Large intestine (tissue), 3 donors: ENCODE results near the gene PARM1. TPM values are rescaled to one million over a fixed set of nuclear protein-coding genes. Genes with fewer than 3 reads are reported as not detected.

Experiments used
- DNase-seq, 2 donors: peaks; one replicate each; pipeline versions ENCODE4 v3.0.0 to v3.0.0-alpha.2; 2013
- H3K27ac ChIP-seq: one replicate; pipeline ENCODE4 v1.5.1; 2013; ENCODE audit warnings: low read length
- H3K27me3 ChIP-seq: 2 replicates; pipeline ENCODE4 v1.6.1; 2013; ENCODE audit warnings: low read length; ENCODE audit not compliant: control insufficient read depth, insufficient read depth
- H3K36me3 ChIP-seq: 2 replicates; pipeline ENCODE4 v1.6.1; 2013; ENCODE audit warnings: low read length; ENCODE audit not compliant: control insufficient read depth, insufficient read depth
- H3K4me1 ChIP-seq: one replicate; pipeline ENCODE4 v1.6.1; 2013; ENCODE audit warnings: low read length; ENCODE audit not compliant: control insufficient read depth, insufficient read depth
- H3K4me3 ChIP-seq: one replicate; pipeline ENCODE4 v1.5.1; 2013; ENCODE audit warnings: low read length
- H3K9me3 ChIP-seq: one replicate; pipeline ENCODE4 v1.6.1; 2013; ENCODE audit warnings: mild to moderate bottlenecking, low read depth, low read length, moderate library complexity; ENCODE audit not compliant: control insufficient read depth
- WGBS: methylation state at CpG from one replicate; pipeline ENCODE4 v1.1.5; 2013; ENCODE audit warnings: low lambda C conversion rate; ENCODE audit not compliant: insufficient coverage; 5-methylcytosine and 5-hydroxymethylcytosine counted together
- polyA plus RNA-seq: library from polyadenylated mRNA; unstranded; fragments of 120-200 nt; gene quantifications from one replicate; pipeline ENCODE4 v1.2.1, GENCODE V29; 2013

The PARM1 gene
- polyA plus RNA-seq, 1 donor, result 38.2 TPM

DNA sequence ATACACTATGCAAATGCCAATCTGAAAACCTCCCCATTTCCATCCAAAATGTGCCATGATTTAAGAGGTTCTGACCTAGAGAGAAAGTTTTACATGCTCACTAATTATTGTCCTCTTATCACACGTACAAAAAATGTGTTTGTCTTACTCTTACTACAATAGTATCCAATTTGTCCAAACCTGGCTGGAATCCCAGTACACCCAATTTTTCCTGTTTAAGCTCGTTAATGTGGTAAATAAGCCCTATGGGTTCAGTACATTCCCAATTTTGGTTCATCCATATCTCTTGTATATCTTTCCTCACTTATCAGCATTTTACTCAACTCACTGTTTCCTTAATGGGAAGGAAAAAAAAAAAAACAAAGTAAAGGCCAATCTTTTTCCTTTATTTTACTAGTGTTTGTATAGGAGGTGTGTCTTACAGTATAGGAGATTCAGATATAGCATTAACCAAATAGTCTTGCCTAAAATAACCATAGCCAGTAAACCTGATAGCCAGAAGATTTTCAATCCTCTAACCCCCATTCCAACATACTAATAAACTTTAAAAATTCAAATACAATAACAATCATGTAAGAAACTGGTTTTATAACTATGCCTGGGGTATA lies 109.8 kb downstream of the PARM1 start:
- WGBS, result 83% methylated on average over 1 of the region's 2 CpGs
- Histone ChIP-seq H3K4me1 (no peaks in the 10 kb centered on the region), H3K27ac (no peak overlapping the region), H3K27me3 (no peaks in the 10 kb centered on the region), H3K4me3 (no peak overlapping the region), H3K9me3 (no peaks in the 10 kb centered on the region), H3K36me3 (peaks cover 5% of the 10 kb centered on the region)
- DNase-seq, result no peak

DNA sequence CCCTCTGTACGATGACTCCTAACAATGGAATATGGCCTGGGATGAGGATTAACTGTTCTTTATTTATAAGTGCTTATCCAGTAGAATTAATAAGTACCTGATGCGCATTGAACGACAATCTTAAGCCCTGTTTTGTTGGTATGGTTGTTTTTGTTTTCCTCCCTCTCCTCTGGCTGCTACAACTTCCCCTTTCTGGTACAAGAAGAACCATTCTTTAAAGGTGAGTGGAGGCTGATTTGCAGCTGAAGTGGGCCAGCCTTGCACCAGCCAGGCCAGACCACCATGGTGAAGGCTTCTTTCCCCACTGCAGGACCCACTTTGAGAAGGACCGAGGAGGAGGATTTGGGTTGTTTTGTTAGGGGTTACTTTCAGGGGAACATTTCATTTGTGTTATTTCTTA lies 113.3 kb downstream of the PARM1 start:
- no peak for DNase-seq

DNA sequence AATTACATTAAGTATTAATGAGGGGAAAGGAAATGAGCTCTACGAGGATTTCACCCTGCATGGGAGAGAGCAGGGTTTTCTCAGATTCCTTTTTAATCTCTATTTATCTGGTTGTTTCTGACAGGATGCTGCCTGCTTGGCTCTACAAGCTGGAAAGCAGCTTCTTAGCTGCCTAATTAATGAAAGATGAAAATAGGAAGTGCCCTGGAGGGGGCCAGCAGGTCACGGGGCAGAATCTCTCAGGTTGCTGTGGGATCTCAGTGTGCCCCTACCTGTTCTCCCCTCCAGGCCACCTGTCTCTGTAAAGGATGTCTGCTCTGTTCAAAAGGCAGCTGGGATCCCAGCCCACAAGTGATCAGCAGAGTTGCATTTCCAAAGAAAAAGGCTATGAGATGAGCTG lies 113.7 kb downstream of the PARM1 start:
- H3K27me3 ChIP-seq, result no peaks in the 10 kb centered on the region
- H3K4me3 ChIP-seq, result no peak overlapping the region
- no peak overlapping the region for H3K27ac ChIP-seq
- H3K36me3 ChIP-seq, result peaks cover 5% of the 10 kb centered on the region
- H3K9me3 ChIP-seq, result no peaks in the 10 kb centered on the region
- DNase-seq, result no peak
- H3K4me1 ChIP-seq, result no peaks in the 10 kb centered on the region
- 67% methylated on average over 1 of the region's 2 CpGs for WGBS

More for the DNA sequence above, 113.3 kb downstream of the PARM1 start:
- H3K27me3 ChIP-seq, result no peaks in the 10 kb centered on the region
- no peak overlapping the region for H3K4me3 ChIP-seq
- 100% methylated on average over 1 of the region's 4 CpGs for WGBS
- no peak overlapping the region for H3K27ac ChIP-seq
- peaks cover 5% of the 10 kb centered on the region for H3K36me3 ChIP-seq
- no peaks in the 10 kb centered on the region for H3K9me3 ChIP-seq
- H3K4me1 ChIP-seq, result no peaks in the 10 kb centered on the region

DNA sequence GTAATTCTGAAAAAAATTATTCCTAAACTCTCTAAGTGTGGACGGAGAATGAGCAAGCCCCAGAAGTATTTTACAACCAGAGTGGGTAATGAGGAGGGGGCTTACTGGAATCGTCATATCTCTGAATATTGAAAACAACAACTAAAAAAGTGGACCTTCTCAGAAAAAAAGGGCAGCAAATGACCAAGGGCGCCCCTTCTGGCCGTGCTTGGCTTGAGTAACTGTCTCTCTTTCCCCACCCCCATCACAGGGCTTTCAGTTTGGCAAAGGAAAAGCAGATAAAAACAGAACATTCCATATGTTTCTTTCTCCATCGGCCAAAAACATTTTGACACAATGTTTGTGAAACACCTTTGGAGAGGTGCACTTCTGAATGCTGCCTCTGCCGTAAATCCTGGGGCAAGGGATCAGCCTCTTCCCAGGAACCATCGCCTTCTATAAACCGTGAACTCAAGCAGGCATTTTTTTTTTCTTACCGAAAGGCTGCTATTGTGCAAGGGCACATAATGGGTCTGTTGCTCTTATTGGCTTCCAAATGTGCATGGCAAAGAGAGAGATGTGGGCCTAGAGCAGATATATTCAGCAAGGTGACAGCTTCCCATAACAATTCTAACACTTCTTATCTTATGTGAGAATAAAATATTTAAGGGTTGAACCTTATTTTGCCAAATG lies 115.4 kb downstream of the PARM1 start:
- H3K4me1 ChIP-seq, result no peaks in the 10 kb centered on the region
- no CpG with 5 or more reads among the region's 9 CpGs for WGBS
- no peaks in the 10 kb centered on the region for H3K27me3 ChIP-seq
- H3K36me3 ChIP-seq, result peaks cover 5% of the 10 kb centered on the region
- DNase-seq, result no peak
- no peak overlapping the region for H3K27ac ChIP-seq
- H3K4me3 ChIP-seq, result no peak overlapping the region
- no peaks in the 10 kb centered on the region for H3K9me3 ChIP-seq

DNA sequence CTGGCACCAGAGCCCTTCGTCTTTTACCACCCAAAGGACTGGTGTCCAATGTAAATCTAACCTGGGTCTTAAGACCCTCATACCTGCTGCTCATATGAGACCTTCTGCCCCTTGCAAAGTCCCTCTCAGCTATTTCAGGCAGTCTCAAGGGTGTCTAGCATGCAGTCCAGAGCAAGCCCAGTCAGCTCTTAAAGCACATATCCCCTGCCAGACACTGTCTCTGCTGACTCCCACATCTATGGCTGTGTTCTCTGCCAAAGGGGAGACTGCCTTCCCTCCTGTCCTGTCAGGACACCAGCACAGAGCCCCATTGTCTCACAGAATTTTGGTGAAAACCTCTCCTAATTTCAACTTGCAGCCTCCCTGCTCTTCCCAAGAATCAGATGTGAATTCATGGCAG lies 118.5 kb downstream of the PARM1 start:
- H3K27me3 ChIP-seq, result no peaks in the 10 kb centered on the region
- H3K4me1 ChIP-seq, result no peaks in the 10 kb centered on the region
- WGBS, result no CpG with 5 or more reads among the region's 1 CpG
- H3K27ac ChIP-seq, result no peak overlapping the region
- H3K36me3 ChIP-seq, result peaks cover under 1% of the 10 kb centered on the region
- DNase-seq, result no peak
- no peaks in the 10 kb centered on the region for H3K9me3 ChIP-seq
- H3K4me3 ChIP-seq, result no peak overlapping the region

DNA sequence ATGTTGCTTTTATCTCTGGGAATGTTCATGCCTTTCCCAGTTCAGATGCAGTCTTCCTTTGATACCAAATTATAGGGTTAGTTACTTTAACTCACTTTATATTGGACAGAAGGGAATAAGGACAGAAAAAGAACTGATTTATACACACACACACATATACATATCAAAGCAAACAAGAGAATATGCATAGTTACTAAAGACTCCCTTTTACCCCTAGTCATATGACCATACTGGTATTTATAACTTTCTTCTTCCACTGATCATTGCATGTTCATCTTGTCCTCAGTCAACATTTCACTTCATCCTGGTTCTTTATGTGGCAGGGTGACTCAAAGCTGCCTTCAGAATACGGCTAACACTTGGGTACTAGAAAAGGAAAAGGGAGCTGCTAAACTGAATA lies 120.4 kb downstream of the PARM1 start:
- no peaks in the 10 kb centered on the region for H3K36me3 ChIP-seq
- no peak for DNase-seq
- H3K4me3 ChIP-seq, result no peak overlapping the region
- no peaks in the 10 kb centered on the region for H3K27me3 ChIP-seq
- no peak overlapping the region for H3K27ac ChIP-seq
- no peaks in the 10 kb centered on the region for H3K9me3 ChIP-seq
- no CpG with 5 or more reads among the region's 1 CpG for WGBS
- no peaks in the 10 kb centered on the region for H3K4me1 ChIP-seq

DNA sequence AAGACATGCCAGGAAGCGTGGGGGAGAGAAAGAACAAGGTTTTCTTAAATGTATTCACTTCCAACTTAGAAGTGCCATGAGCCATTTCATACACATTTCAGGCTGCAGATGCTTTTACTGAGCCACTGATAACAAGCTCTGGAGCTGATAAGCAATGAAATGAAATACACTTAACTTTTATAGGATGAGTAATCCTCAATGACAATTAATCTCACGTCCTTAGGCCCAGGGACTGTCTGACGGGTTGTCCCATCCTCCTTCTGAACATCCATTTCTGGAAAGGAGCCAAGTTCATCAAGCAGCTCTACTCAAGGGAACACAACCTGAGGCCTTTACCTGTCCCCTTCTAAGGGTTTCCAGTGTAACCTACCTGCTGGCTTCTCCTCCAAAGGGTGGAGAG lies 121.2 kb downstream of the PARM1 start:
- no CpG with 5 or more reads among the region's 3 CpGs for WGBS
- Histone ChIP-seq H3K9me3 (no peaks in the 10 kb centered on the region), H3K27me3 (no peaks in the 10 kb centered on the region), H3K27ac (no peak overlapping the region), H3K36me3 (no peaks in the 10 kb centered on the region), H3K4me3 (no peak overlapping the region), H3K4me1 (no peaks in the 10 kb centered on the region)
- DNase-seq, result no peak

DNA sequence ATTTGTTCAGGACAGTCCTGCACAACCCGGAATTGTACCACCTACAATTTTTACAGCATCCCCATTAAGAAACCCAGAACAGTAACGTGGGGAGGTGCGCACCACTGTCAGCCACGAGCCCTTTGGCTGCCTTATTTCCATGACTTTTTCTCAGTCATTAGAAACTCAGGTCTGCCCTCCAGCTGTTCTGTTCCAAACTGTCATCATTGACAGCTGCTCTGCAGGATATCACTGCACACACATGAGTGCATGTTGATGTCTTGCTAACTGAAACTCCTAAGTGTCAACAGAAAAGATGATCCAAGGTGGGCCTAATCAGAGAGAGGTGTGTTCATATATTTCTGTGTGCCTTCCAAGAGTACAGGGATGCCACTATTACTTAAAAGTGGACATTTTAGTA lies 123.4 kb downstream of the PARM1 start:
- 64% methylated on average over 3 of the region's 4 CpGs for WGBS
- DNase-seq, result peak in 1 of 2 donors; percentile 8
- Histone ChIP-seq H3K4me1 (no peaks in the 10 kb centered on the region), H3K27ac (no peak overlapping the region), H3K9me3 (no peaks in the 10 kb centered on the region), H3K4me3 (no peak overlapping the region), H3K27me3 (no peaks in the 10 kb centered on the region), H3K36me3 (no peaks in the 10 kb centered on the region)

DNA sequence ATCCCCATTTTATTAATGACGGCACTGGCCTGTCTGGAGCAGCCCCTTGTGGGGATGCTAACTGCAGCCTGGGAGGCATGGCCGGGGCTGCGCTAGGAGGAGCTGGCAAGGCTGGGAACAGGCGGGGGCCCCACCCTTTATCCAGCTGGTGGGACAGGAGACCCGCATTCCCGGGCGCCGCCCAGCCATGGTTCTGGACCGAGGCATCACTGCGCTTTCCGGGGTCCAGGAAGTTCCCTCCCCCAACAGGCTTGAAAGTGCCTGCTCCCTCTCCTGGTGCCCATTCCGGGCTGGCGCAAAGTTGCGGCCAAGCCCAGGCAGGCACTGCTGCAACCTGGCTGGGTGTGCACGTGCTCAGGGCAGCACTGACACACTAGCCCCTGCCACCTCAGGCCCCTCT lies 124.5 kb downstream of the PARM1 start:
- Histone ChIP-seq H3K9me3 (no peaks in the 10 kb centered on the region), H3K27me3 (no peaks in the 10 kb centered on the region), H3K4me3 (no peak overlapping the region), H3K36me3 (no peaks in the 10 kb centered on the region), H3K4me1 (no peaks in the 10 kb centered on the region), H3K27ac (no peak overlapping the region)
- WGBS, result no CpG with 5 or more reads among the region's 15 CpGs
- no peak for DNase-seq

DNA sequence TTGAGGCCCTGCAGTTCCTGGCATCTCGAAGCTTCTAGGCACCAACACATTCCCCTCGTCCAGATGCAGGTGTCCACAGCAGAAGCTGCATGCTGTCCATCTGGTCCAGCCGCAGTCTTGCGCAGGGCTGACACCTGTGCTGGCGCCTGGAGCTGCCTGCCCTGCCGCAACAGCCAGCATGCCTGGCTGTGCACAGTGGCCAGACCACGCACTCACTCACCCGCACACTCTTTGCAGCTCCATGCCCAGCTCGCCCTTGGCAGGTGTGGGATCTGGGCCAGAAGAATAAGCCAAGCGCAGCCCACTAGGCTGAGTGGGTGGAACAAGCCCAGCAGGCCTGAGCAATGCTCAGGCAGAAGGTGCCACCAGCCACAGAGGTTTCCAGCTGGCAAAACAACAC lies 125.6 kb downstream of the PARM1 start:
- H3K27me3 ChIP-seq, result no peaks in the 10 kb centered on the region
- no peaks in the 10 kb centered on the region for H3K9me3 ChIP-seq
- no peak for DNase-seq
- H3K27ac ChIP-seq, result no peak overlapping the region
- no peaks in the 10 kb centered on the region for H3K36me3 ChIP-seq
- H3K4me1 ChIP-seq, result no peaks in the 10 kb centered on the region
- H3K4me3 ChIP-seq, result no peak overlapping the region
- WGBS, result no CpG with 5 or more reads among the region's 10 CpGs

DNA sequence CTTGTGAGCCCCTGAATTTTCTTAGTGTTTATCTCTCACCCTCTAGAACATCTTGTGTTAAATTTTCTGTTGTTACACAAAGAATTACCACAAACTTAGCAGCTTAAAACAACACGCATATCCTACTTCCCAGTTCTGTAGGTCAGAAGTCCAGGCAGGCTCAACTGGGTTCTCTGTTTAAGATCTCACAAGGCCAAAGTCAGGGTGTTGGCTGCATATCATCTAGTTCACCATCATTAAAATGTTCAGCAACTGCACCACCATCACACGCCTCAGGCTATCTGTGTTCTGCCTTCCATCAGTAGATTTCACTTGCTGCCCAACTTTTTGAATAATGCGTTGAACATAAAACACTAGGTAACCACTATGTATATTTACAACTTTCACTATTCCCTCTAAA lies 130.5 kb downstream of the PARM1 start:
- Histone ChIP-seq H3K36me3 (no peaks in the 10 kb centered on the region), H3K9me3 (no peaks in the 10 kb centered on the region), H3K27me3 (no peaks in the 10 kb centered on the region), H3K27ac (no peak overlapping the region), H3K4me1 (no peaks in the 10 kb centered on the region), H3K4me3 (no peak overlapping the region)
- DNase-seq, result no peak
- 86% methylated on average over 1 of the region's 3 CpGs for WGBS
